ENCODE measurements around the gene SORCS2.

Gene SORCS2

DNA sequence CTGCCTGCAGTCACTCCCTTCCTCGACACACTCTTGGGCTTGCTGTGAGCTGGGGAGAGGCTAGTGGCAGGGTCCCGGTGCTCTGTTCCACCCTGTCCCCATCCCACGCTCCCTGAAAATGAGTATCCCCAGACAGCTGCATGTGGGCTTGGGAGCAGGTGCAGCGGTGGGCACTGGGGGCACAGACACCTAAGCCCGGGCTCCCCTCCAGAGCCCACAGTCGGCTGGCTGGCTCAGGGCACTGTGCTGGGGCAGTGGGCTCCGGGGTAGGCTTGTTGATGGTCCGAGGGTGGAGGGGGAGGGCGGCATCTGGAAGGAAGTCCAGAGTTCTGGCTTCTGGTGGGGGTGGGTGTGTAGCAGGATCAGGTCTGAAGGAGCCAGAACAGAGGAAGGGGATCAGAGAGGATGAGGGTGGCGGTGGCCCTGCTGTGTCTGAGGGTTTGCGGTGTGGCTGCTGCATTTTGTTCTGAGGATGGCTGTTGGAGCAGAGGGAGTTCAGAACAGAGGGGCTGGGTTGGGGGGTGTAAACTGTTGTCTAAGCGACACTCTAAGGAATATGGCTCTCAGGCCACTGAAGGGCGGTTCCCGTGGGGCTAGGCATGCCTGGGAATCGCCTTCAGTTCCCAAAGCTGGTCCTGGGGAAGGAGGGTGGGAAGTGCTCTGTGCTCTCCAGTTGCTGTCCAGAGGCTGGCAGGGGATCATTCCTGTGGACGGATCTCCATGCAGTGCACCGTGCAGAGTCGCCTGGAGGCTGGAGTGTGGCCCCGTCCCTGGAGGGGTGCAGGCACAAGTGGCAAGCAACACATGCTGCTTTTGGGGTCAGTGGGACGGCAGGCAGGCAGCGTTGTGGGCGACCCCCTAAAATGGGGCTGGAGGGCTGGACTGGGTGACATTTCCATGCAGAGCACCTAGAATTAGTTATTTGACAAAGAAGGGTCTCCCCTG is 114.0 kb downstream of the SORCS2 start:
- DNase-seq (ENCODE audit: low read depth) = no peak

- DNase-seq (ENCODE audit: low read depth) = no peak
Observed at GRCh38 chr4:7306986-7307385, 114.6 kb downstream of the SORCS2 start.

DNA sequence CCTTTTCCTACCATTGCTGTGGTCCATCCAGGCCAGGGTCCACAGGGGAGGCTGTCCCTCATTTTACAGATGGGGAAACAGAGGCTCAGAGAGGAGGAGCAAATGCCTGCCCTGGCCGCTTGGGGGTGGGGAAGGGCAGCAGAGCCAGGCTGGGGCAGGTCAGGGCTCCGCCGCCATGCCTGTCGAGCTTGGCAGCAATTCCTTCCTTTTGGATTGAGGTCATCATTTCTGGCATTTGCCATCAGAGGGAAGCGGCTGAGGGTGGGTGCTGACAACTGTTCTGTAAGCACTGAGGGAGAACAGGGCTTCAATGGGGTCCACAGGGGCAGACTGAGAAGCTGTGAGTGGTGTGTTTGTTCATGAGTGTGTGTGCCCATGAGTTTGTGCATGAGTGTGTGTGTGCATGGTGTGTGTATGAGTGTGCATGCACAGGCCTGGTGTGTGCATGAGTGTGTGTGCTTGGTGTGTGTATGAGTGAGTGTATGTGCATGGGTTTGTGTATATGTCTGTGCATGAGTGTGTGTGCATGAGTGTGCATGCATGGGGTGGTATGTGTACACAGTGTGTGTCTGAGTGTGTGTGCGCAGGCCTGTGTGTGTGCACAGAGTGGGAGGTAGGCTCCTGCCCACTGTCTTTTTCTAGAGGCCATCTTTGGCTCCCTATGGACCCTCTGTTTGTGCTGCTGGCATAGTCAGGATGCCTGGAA is 115.2 kb downstream of the SORCS2 start:
- DNase-seq (ENCODE audit: low read depth) = no peak

DNA sequence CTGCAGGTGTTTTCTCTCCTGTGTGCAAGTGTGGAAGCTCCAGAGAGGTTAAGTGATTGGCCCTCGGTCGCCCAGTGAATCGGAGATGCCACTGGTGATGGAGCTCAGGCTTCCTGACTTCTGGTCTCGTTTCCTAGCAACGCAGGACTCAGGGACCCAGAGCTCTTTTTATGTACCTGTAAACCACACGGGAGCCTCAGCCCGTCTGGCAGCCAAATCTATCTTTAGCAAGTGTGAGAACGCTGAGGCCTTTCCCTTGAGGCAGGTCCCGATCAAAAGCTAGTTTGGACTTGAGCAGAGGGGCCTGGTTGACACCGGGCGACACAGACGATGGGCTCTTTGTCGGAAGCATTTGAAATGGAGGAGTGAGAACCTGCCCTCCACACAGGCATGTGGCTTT is 116.8 kb downstream of the SORCS2 start:
- no peak for DNase-seq (ENCODE audit: low read depth)

- no peak for DNase-seq (ENCODE audit: low read depth)
Observed at GRCh38 chr4:7309636-7310390, 117.5 kb downstream of the SORCS2 start.

DNA sequence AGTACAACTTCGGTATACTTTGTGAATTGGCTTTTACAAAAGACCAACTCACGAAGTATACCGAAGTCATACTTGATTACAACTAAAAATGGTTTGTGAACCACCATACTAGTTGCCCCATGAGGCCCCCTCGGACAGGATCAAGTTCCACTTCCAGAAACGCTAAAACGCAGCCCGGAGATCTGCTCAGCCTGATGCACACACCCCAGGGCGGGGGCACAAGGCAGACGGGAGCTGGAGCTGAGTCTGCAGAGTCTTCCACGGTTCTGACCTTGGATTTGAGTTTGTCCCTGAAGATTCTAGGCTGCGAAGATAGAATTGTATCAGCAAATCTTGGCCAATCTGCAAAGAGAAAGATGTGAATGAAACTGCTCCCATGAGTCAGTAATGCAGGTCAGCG is 118.1 kb downstream of the SORCS2 start:
- no peak for DNase-seq (ENCODE audit: low read depth)

DNA sequence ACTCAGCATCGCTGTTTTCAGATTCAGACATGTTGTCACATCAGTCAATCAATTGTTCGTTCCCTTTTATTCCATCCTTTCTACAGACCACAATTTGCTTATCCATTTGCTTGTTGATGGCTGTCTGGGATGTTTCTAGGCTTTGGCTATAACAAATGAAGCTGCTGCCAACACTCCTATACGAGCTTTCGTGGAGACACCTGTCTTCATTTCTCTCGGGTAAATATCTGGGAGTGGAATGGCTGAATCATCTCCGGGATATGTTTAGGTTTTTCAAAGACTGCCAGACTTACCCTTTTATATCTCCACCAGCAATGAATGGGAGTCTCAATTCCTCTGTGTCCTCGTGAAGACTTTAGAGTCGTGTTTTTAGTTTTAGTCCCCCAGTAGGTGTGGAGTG is 118.9 kb downstream of the SORCS2 start:
- no peak for DNase-seq (ENCODE audit: low read depth)

DNA sequence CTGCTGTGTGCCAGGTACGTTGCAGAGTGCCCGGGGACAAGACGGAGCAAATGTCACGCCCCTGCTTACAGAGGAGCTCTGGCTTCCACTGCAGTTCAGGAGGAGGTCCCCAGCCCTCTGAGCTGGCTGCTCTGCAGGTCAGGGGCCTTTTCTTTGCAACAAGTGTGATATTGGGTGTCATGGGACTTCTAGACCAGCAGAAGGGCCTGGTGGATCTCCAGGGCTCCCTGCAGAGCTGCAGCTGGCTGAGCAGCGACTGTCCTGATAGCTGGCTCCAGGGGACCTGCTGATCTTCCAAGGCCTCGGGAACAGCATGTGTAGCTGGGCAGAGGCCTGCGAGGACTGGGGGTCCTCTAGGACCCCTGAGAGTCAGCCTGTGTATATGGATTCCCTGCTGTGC is 120.4 kb downstream of the SORCS2 start:
- DNase-seq (ENCODE audit: low read depth) = no peak

DNA sequence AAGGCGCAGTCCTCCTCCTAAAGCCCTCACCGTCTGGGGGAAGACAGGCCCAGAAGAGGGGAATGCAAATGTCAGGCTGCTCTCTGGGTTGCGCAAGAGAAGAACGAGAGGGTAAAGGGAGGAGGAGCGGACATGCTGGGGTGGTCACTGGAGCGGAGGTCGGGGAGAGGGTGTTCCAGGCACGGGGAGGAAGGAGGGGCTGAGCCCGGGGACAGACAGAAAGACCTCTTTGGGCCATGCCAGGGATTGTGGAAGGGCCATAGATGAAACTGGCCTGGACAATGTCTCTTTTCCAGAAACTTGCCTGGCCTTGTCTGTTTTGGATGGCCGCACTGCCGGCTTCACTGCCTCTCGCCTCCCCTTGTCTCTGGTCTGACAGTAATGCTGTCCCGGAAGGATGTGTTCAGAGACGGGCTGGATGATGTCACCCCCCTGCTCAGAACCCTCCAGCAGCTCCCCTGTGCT is 121.0 kb downstream of the SORCS2 start:
- DNase-seq (ENCODE audit: low read depth) = no peak

GRCh38 chr4:7313991-7314390 is 121.7 kb downstream of the SORCS2 start:
- no peak for DNase-seq (ENCODE audit: low read depth)

GRCh38 chr4:7315286-7315685 is 122.9 kb downstream of the SORCS2 start:
- no peak for DNase-seq (ENCODE audit: low read depth)

DNA sequence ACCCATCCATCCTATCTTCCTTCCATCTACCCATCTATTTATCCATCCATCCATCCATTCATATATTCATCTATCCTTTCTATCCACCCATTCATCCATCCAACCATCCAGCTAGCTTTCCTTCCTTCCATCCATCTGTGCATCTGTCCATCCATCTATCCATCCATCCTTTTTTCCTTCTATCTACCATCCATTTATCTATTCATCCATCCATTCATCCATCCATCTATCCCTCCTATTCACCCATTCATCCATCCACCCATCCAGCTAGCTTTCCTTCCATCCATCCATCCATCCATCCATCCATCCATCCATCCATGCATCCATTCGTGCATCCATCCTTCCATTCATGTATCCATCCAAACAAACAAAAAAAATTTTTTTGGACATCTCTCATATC is 123.6 kb downstream of the SORCS2 start:
- no peak for DNase-seq (ENCODE audit: low read depth)

DNA sequence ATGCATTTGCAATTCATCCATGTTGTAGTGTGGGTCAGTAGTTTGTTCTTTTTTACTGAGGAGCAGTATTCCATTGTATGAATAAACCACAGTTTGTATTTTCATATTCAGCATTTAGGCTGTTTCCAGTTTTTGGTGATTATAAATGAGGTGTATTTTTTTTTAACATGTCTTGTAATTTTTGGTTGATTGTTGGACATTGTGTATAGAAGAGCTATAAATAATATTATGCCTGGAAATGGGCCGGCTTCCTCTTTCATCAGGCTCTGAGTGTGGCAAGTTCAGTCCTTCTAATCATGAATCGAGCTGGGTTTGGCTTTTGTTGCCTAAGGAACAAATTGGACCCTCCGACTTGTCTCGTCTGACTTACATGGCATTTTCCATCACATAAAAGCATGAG is 126.7 kb downstream of the SORCS2 start:
- no peak for DNase-seq (ENCODE audit: low read depth)

GRCh38 chr4:7320206-7320797 is 128.0 kb downstream of the SORCS2 start:
- DNase-seq (ENCODE audit: low read depth) = no peak

- DNase-seq (ENCODE audit: low read depth) = no peak
Observed at GRCh38 chr4:7322166-7322991, 130.0 kb downstream of the SORCS2 start.

DNA sequence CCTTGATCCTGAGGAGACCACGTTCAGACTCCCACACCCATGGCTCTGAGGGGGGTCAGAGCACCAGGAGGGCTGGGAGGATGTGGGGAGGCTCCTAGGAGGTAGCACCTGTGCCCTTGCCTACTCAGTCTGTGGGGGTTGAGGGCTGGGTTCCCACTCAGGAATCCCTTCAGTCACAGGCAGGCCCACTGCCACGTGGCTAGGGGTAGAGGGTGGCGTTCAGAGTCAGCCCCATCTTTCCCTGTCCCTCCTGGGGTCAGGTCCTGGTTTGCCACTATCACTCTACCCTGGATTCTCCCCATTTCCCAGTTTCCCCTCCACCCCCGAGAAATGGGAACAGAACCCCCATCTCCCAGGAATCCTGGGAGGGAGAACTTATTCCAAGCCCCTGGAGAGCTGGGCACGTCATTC is 131.1 kb downstream of the SORCS2 start:
- DNase-seq (ENCODE audit: low read depth) = no peak

GRCh38 chr4:7323872-7324650 is 131.7 kb downstream of the SORCS2 start:
- DNase-seq (ENCODE audit: low read depth) = no peak

GRCh38 chr4:7324651-7325121 is 132.3 kb downstream of the SORCS2 start:
- DNase-seq (ENCODE audit: low read depth) = no peak

DNA sequence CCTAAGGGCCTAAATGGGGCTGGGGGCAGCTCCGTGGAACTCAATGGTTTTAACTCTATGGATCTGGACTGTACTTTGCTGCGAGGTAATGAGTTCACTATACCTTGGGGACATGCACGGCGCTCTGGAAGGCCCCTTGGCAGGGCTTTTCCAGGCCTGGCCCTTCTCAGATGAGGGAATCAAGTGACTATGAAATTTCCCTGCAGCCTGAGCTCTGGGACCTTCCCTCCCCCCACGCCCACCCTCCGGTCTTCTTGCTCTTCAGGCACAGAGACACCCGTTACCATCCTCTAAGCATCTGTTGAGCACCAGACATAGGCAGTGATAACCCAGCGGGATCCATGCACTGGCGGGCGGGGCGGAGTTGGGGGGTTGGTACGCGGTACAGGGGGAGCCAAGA is 133.2 kb downstream of the SORCS2 start:
- no peak for DNase-seq (ENCODE audit: low read depth)

GRCh38 chr4:7326306-7326692 is 134.0 kb downstream of the SORCS2 start:
- no peak for DNase-seq (ENCODE audit: low read depth)

Measured in GM04504 (cell line).